AG04450 (cell line): ENCODE results near the gene PDZD7. TPM values are rescaled to one million over a fixed set of nuclear protein-coding genes. Genes with fewer than 3 reads are reported as not detected.

Source experiments
- CTCF ChIA-PET: fragments of 300-600, 350-600 bp; formaldehyde crosslinking; extraction: SDS; loops from one replicate; lab custom pipeline; 2022; ENCODE audit warnings: antibody characterized with exemption, inconsistent platforms; lab: Charles Lee
- POLR2A ChIA-PET: fragments of 350-600 bp; formaldehyde crosslinking; extraction: SDS; loops from one replicate; lab custom pipeline; 2021; ENCODE audit warnings: antibody characterized with exemption, inconsistent platforms; lab: Yijun Ruan, JAX
- DNase-seq: peaks from one replicate; pipeline ENCODE4 v3.0.0-alpha.2; 2011; ENCODE audit warnings: low read depth, low spot score
- H3K27ac ChIP-seq: one replicate; pipeline ENCODE4 v1.5.1; 2012; ENCODE audit warnings: low read depth, low read length, control low read depth
- H3K27me3 ChIP-seq: one replicate; pipeline ENCODE4 v1.6.0; 2012; ENCODE audit warnings: low read length; ENCODE audit not compliant: control insufficient read depth, insufficient read depth
- H3K4me3 ChIP-seq: 2 replicates; pipeline ENCODE4 v1.5.1; 2011; ENCODE audit warnings: mild to moderate bottlenecking, low read depth, low read length, control low read depth
- H3K9me3 ChIP-seq: 2 replicates; pipeline ENCODE4 v1.5.1; 2012; ENCODE audit warnings: low read length; ENCODE audit not compliant: control insufficient read depth, insufficient read depth
- CTCF ChIP-seq: IDR thresholded peaks from 2 replicates; pipeline ENCODE4 v1.5.1; 2011; ENCODE audit warnings: low read depth, low read length, control low read depth, inconsistent platforms
- polyA plus RNA-seq: library from polyadenylated mRNA; depleted of rRNA; stranded (reverse); fragments of >200 nt; gene quantifications from 2 replicates; pipeline ENCODE4 v1.2.3, GENCODE V29; 2011

The PDZD7 gene
- polyA plus RNA-seq, 1 experiment = 0.27 TPM

GRCh38 chr10:100967332-100967731 lies 63.6 kb downstream of the PDZD7 start:
- Histone ChIP-seq H3K27me3 (no peaks in the 10 kb centered on the region), H3K4me3 (no peak overlapping the region), H3K27ac (no peak overlapping the region), H3K9me3 (no peaks in the 10 kb centered on the region)
- DNase-seq = no peak
- CTCF ChIA-PET = interaction anchor here (0.8 to 2.1 kb wide), 4 partner anchors 30 to 83 kb away, joined by 3 to 8 read pairs (median 5); no protein-coding TSS in a partner anchor
- POLR2A ChIA-PET = no interaction called here
- no peak for TF ChIP-seq CTCF

GRCh38 chr10:100966887-100967286 lies 64.0 kb downstream of the PDZD7 start:
- POLR2A ChIA-PET = no interaction called here
- DNase-seq = no peak
- TF ChIP-seq CTCF = no peak
- H3K27ac ChIP-seq = no peak overlapping the region
- no peak overlapping the region for H3K4me3 ChIP-seq
- CTCF ChIA-PET = interaction anchor here (0.8 to 1.2 kb wide), 2 partner anchors 47 to 83 kb away, joined by 3 to 4 read pairs; no protein-coding TSS in a partner anchor
- H3K9me3 ChIP-seq = no peaks in the 10 kb centered on the region
- no peaks in the 10 kb centered on the region for H3K27me3 ChIP-seq

- Histone ChIP-seq H3K27me3 (no peaks in the 10 kb centered on the region), H3K4me3 (no peak overlapping the region), H3K9me3 (no peaks in the 10 kb centered on the region), H3K27ac (no peak overlapping the region)
- ChIA-PET POLR2A (no interaction called here), CTCF (interaction anchor here (1.3 to 1.6 kb wide), 2 partner anchors 32 to 48 kb away, joined by 3 to 4 read pairs; no protein-coding TSS in a partner anchor)
- no peak for DNase-seq
- no peak for TF ChIP-seq CTCF
These were observed 65.1 kb downstream of the PDZD7 start for GRCh38 chr10:100965820-100966219.

GRCh38 chr10:100963826-100964225 lies 67.1 kb downstream of the PDZD7 start:
- no peak for DNase-seq
- TF ChIP-seq CTCF = no peak
- Histone ChIP-seq H3K4me3 (no peak overlapping the region), H3K27ac (no peak overlapping the region), H3K9me3 (no peaks in the 10 kb centered on the region), H3K27me3 (no peaks in the 10 kb centered on the region)
- ChIA-PET CTCF (interaction anchor here (1.5 kb wide), 1 partner anchor 51 kb away, joined by 3 read pairs; no protein-coding TSS in a partner anchor), POLR2A (no interaction called here)

GRCh38 chr10:100962351-100963080 lies 68.4 kb downstream of the PDZD7 start:
- POLR2A ChIA-PET = no interaction called here
- TF ChIP-seq CTCF = no peak
- CTCF ChIA-PET = interaction anchor here (0.9 kb wide), 1 partner anchor 51 kb away, joined by 3 read pairs; no protein-coding TSS in a partner anchor
- Histone ChIP-seq H3K4me3 (no peak overlapping the region), H3K27me3 (no peaks in the 10 kb centered on the region), H3K27ac (no peak overlapping the region), H3K9me3 (no peaks in the 10 kb centered on the region)
- DNase-seq = no peak
